Gastrocnemius medialis (tissue), 4 donors: Measurements from ENCODE around the gene C20orf204. TPM values are rescaled to one million over a fixed set of nuclear protein-coding genes. Genes with fewer than 3 reads are reported as not detected.
"Not testable (repeated sequence)": the region's sequence is repeated elsewhere in the genome, so short reads cannot be mapped to it uniquely, and the experiment has no call there.

Experiments
- ATAC-seq, 2 donors: fragments of 150-250 bp; one replicate each; pipeline ENCODE4 v1.9.1; 2016
- DNase-seq, 2 donors: peaks; one replicate each; pipeline ENCODE4 v3.0.0-alpha.2; 2019
- H3K27ac ChIP-seq, 4 donors: fragments of 200-600 bp; sonication (generic); 1 replicate in 1 of 4; 2 replicates in 3 of 4; pipeline ENCODE4 v1.5.1; 2016 to 2018; ENCODE audit warnings: mild to moderate bottlenecking in 2 of 4, moderate library complexity in 1 of 4
- H3K27me3 ChIP-seq, 3 donors: fragments of 200-600 bp; sonication (generic) in 2 of 3; 1 replicate in 1 of 3; 2 replicates in 2 of 3; pipeline versions ENCODE4 v1.5.1 to v1.6.0; 2016 to 2019; ENCODE audit warnings: mild to moderate bottlenecking in 1 of 3, moderate library complexity in 1 of 3
- H3K36me3 ChIP-seq, 2 donors: fragments of 200-600 bp; sonication (generic) in 1 of 2; one replicate each; pipeline ENCODE4 v1.5.1; 2017 to 2018
- H3K4me1 ChIP-seq, 2 donors: fragments of 200-600 bp; sonication (generic) in 1 of 2; one replicate each; pipeline ENCODE4 v1.5.1; 2016 to 2017; ENCODE audit warnings: mild to moderate bottlenecking in 2 of 2
- H3K4me3 ChIP-seq, 4 donors: fragments of 200-600 bp; sonication (generic) in 3 of 4; 1 replicate in 1 of 4; 2 replicates in 3 of 4; pipeline ENCODE4 v1.5.1; 2016 to 2019; ENCODE audit warnings: mild to moderate bottlenecking in 2 of 4
- H3K9me3 ChIP-seq, 3 donors: fragments of 200-600 bp; sonication (generic) in 2 of 3; 1 replicate in 1 of 3; 2 replicates in 2 of 3; pipeline ENCODE4 v1.5.1; 2016 to 2019
- CTCF ChIP-seq, 5 experiments: fragments of 450-650 bp in 3 of 5; fragments of 200-600 bp in 2 of 5; sonication (generic) in 2 of 5; IDR thresholded peaks in 4 of 5; conservative IDR thresholded peaks in 1 of 5; 1 replicate in 4 of 5; 2 replicates in 1 of 5; pipeline ENCODE4 v1.5.1; 2016 to 2019; ENCODE audit warnings: antibody characterized with exemption in 5 of 5, mild to moderate bottlenecking in 3 of 5, moderate library complexity in 3 of 5
- POLR2A ChIP-seq, 2 donors: fragments of 450-650 bp; IDR thresholded peaks; one replicate each; pipeline ENCODE4 v1.6.1; 2017; ENCODE audit warnings: antibody characterized with exemption in 2 of 2, mild to moderate bottlenecking in 2 of 2, moderate library complexity in 2 of 2
- in situ Hi-C, 4 donors: fragments of 200-750 bp; cut with MboI; loops; one replicate each; pipeline versions ENCODE4 v1.15.0 to v1.8.0; 2017; ENCODE audit warnings: low sequenced_read_pairs in 4 of 4
- intact Hi-C: fragments of 100-400 bp; cut with DNase I; formaldehyde crosslinking; loops from one replicate; pipeline ENCODE4 v1.15.1; 2023; ENCODE audit warnings: low total_unique reads
- total RNA-seq, 4 donors: library from RNA; depleted of rRNA; stranded (reverse); fragments of >200 nt; gene quantifications; one replicate each; pipeline versions ENCODE4 v1.1.0 to v1.2.3, GENCODE V29; 2016

The C20orf204 gene
- total RNA-seq, 4 donors from 2014 or later = 0.16 to 0.66 (median 0.33) TPM; not detected in 1

GRCh38 chr20:64010711-64011237 lies 25.2 kb upstream of the C20orf204 start:
- ATAC-seq (no peak), DNase-seq (no peak)
- Histone ChIP-seq H3K4me3 (no peak overlapping the region), H3K27ac (no peak overlapping the region), H3K9me3 (no peaks in the 10 kb centered on the region), H3K27me3 (no peaks in the 10 kb centered on the region), H3K4me1 (no peaks in the 10 kb centered on the region), H3K36me3 (peaks cover 0 to 53% of the 10 kb centered on the region in 2 donors)
- in situ Hi-C loops = no loop called here
- TF ChIP-seq POLR2A (IDR thresholded peaks at IDR 0.05) = no peak
- TF ChIP-seq CTCF (IDR thresholded peaks at IDR 0.05 in 4 of 5, conservative IDR thresholded peaks at IDR 0.05 in 1 of 5) = no peak
- intact Hi-C loops = no loop called here

- H3K27me3 ChIP-seq = no peaks in the 10 kb centered on the region
- H3K4me3 ChIP-seq = no peak overlapping the region
- in situ Hi-C loops (no loop called here), intact Hi-C loops (no loop called here)
- no peak for DNase-seq
- H3K4me1 ChIP-seq = no peaks in the 10 kb centered on the region
- no peaks in the 10 kb centered on the region for H3K9me3 ChIP-seq
- peaks cover 0 to 58% of the 10 kb centered on the region in 2 donors for H3K36me3 ChIP-seq
- ATAC-seq = no peak
- H3K27ac ChIP-seq = no peak overlapping the region
- TF ChIP-seq POLR2A (IDR thresholded peaks at IDR 0.05) (no peak), CTCF (IDR thresholded peaks at IDR 0.05 in 4 of 5, conservative IDR thresholded peaks at IDR 0.05 in 1 of 5) (no peak)
Observed at GRCh38 chr20:64011366-64011779, 24.6 kb upstream of the C20orf204 start.

- H3K27me3 ChIP-seq, intact Hi-C loops, H3K27ac ChIP-seq, H3K4me1 ChIP-seq, H3K9me3 ChIP-seq, H3K4me3 ChIP-seq, in situ Hi-C loops, ATAC-seq, DNase-seq: not testable (repeated sequence)
- H3K36me3 ChIP-seq = peaks cover 0 to 68% of the 10 kb centered on the region in 2 donors
Observed at GRCh38 chr20:64012385-64013154, 23.4 kb upstream of the C20orf204 start.

DNA sequence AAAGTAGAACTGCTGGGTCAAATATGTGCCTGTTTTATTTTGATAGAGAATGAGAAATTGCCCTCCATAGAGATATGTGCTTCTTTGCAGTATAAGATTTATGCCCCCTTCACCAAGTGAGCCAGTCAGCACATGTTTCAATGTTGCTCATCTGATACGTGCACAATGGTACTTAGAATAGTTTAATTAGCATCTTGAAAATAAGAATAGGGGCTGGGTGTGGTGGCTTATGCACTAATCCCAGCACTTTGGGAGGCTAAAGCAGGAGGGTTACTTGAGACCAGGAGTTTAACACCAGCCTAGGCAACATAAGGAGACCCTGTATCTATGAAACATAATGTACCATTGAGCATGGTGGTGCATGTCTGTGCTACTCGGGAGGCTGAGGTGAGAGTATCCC lies 20.3 kb upstream of the C20orf204 start:
- H3K36me3 ChIP-seq = peaks cover 0 to 81% of the 10 kb centered on the region in 2 donors
- in situ Hi-C loops = no loop called here
- no peak for DNase-seq
- H3K9me3 ChIP-seq = no peaks in the 10 kb centered on the region
- TF ChIP-seq POLR2A (IDR thresholded peaks at IDR 0.05) (no peak), CTCF (IDR thresholded peaks at IDR 0.05 in 4 of 5, conservative IDR thresholded peaks at IDR 0.05 in 1 of 5) (no peak)
- intact Hi-C loops = no loop called here
- H3K27ac ChIP-seq = no peak overlapping the region
- H3K4me3 ChIP-seq = no peak overlapping the region
- no peaks in the 10 kb centered on the region for H3K4me1 ChIP-seq
- ATAC-seq = no peak
- H3K27me3 ChIP-seq = no peaks in the 10 kb centered on the region

DNA sequence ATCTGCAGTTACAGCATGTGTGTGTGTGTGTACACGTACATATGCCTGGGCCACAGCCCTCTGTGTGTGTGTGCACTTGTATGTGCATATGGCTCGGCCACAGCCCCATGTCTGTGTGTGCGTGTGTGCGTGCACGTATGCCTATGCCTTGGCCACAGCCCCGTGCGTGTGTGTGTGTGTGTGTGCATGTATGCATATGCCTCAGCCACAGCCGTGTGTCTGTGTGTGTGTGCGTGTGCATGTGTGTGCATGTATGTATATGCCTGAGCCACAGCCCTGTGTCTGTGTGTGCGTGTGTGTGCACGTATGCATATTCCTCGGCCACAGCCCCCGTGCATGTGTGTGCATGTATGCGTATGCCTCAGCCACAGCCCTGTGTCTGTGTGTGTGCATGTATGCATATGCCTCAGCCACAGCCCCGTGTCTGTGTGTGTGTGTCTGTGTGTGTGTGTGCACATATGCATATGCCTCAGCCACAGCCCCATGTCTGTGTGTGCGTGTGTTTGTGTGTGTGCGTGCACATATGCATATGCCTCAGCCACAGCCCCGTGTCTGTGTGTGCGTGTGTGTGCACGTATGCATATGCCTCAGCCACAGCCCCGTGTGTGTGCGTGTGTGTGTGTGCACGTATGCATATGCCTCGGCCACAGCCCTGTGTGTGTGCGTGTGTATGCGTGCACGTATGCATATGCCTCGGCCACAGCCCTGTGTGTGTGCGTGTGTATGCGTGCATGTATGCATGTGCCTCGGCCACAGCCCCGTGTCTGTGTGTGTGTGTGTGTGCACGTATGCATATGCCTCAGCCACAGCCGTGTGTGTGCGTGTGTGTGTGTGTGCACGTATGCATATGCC lies 14.6 kb upstream of the C20orf204 start:
- Histone ChIP-seq H3K27me3 (no peaks in the 10 kb centered on the region), H3K9me3 (no peaks in the 10 kb centered on the region), H3K36me3 (peaks cover 0 to 91% of the 10 kb centered on the region in 2 donors), H3K27ac (no peak overlapping the region), H3K4me1 (no peaks in the 10 kb centered on the region), H3K4me3 (no peak overlapping the region)
- no peak for DNase-seq
- intact Hi-C loops (no loop called here), in situ Hi-C loops (no loop called here)
- ATAC-seq = no peak
- TF ChIP-seq CTCF (IDR thresholded peaks at IDR 0.05 in 4 of 5, conservative IDR thresholded peaks at IDR 0.05 in 1 of 5) (no peak), POLR2A (IDR thresholded peaks at IDR 0.05) (no peak)
